H1 (cell line): ENCODE measurements around the gene ACTRT3. TPM values are rescaled to one million over a fixed set of nuclear protein-coding genes. Genes with fewer than 3 reads are reported as not detected.

ENCODE experiments used
- CHD1 ChIP-seq: IDR thresholded peaks from 2 replicates; pipeline ENCODE4 v1.6.1; 2012; ENCODE audit warnings: low read depth, low read length, improper control_type of control experiment
- CHD7 ChIP-seq: fragments of 300-600 bp; sonication (generic); IDR thresholded peaks from 2 replicates; pipeline ENCODE4 v1.7.1; 2012; ENCODE audit warnings: low read length, moderate library complexity, mild to moderate bottlenecking, inconsistent platforms; ENCODE audit not compliant: insufficient replicate concordance
- E2F6 ChIP-seq: IDR thresholded peaks from 2 replicates; pipeline ENCODE4 v1.6.1; 2012; ENCODE audit warnings: inconsistent platforms
- KDM4A ChIP-seq: IDR thresholded peaks from one replicate; pipeline ENCODE4 v1.7.1; 2012; ENCODE audit warnings: low read depth, mild to moderate bottlenecking, moderate library complexity, low read length, inconsistent platforms; ENCODE audit not compliant: severe bottlenecking
- NANOG ChIP-seq: IDR thresholded peaks from 2 replicates; pipeline ENCODE4 v1.6.1; 2011; ENCODE audit warnings: low read length, low read depth, mild to moderate bottlenecking, inconsistent platforms; ENCODE audit not compliant: insufficient read depth, poor library complexity, severe bottlenecking
- POLR2A ChIP-seq, 2 experiments: IDR thresholded peaks; 1 replicate in 1 of 2; 2 replicates in 1 of 2; pipeline ENCODE4 v1.6.1; 2011; ENCODE audit warnings: low read depth in 2 of 2, low read length in 2 of 2, mild to moderate bottlenecking in 2 of 2; ENCODE audit errors: control extremely low read depth in 1 of 2
- POLR2AphosphoS5 ChIP-seq: IDR thresholded peaks from 2 replicates; pipeline ENCODE4 v1.6.1; 2011; ENCODE audit warnings: low read depth, low read length
- polyA plus RNA-seq, 7 experiments: library from polyadenylated mRNA; depleted of rRNA in 3 of 7; stranded (reverse) in 5 of 7; unstranded in 2 of 7; fragments of >200 nt in 5 of 7; fragments of 200-250 nt in 2 of 7; gene quantifications; 1 replicate in 5 of 7; 2 replicates in 1 of 7; 4 replicates in 1 of 7; pipeline versions ENCODE4 v1.2.1 to v1.2.3, GENCODE V29; 2011 to 2013; ENCODE audit warnings: missing spikeins in 2 of 7, mixed read lengths in 2 of 7
- total RNA-seq: library from RNA; stranded (reverse); fragmentation: NEBNext Ultra II Directional; extraction: Animal tissue kit (Norgen Biotek cat#: 25700); gene quantifications from 2 replicates; pipeline ENCODE4 v1.2.1, GENCODE V29; 2021

The ACTRT3 gene
- total and polyA plus RNA-seq, 2 of the 8 experiments (the other 6 are each of a cell fraction or from before 2014, with no cell fraction given): 3.4 to 5.9 TPM

DNA sequence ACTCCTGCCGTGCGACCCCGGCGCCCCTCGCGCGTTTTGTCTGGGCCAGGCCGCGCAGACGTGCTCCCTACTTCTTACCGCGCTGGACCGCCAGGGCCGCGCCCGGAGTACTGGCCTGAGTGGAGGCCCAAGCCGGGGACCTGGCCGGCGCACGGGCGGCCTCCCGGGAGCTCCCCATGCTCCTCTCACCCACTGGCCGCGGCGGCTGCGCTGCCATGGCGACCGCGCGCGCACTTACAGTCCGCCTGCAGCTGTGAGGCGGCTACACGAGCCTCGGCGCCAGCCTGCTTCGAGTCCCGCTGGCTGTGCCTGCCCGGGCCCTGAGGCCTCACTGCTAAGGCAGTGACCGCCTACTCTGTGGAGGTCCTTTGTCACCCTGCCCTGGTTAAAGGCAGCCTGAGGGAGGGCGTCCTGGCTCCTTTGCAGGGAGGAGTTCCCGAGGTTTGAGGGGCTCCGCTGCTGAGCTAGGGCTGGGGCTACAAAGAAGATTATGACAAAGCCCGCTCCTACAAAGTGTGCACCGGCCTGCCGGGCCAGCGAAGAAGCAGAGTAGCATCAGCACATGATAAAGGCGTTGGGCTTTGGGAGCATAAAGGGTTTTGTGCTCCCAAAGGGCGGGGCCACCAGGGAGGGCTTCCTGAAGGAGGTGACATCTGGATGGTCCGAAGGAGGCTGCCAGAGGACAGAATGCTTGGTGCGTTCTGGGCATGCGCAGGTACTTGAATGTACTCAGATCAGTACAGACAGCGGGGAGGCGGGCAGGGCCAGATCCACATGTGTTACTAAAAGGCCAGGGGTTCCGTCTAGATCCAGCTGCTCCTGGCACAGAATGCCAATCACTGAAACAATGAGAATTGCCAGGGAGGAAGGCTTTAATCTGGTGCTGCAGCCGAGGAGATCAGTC, 43.2 kb upstream of the ACTRT3 start, which contains the start of the genes LRRC34 and LRRIQ4 (continued):
- TF ChIP-seq CHD7 (no peak), POLR2A (IDR thresholded peaks at IDR 0.05; ENCODE audit: control extremely low read depth in 1 of 2, low read depth in 2 of 2, low read length in 2 of 2) (no peak; a peak in 1 of 3 replicates), NANOG (no peak), KDM4A (peak; percentile 94), CHD1 (no peak), E2F6 (peak; percentile 22; the same call in 1 of the 2 replicates), POLR2AphosphoS5 (peak; percentile 23; the same call in 1 of the 2 replicates)
